ENCODE measurements around the gene SLC38A2.
"Not testable (repeated sequence)": the region's sequence is repeated elsewhere in the genome, so short reads cannot be mapped to it uniquely, and the experiment has no call there.

Gene SLC38A2

GRCh38 chr12:46399461-46400248, 27.1 kb upstream of the SLC38A2 start:
- CTCF ChIA-PET, result interaction anchor here (0.7 kb wide), 1 partner anchor 244 kb away, joined by 3 read pairs; no protein-coding TSS in a partner anchor
- TF ChIP-seq, protein P1, sequence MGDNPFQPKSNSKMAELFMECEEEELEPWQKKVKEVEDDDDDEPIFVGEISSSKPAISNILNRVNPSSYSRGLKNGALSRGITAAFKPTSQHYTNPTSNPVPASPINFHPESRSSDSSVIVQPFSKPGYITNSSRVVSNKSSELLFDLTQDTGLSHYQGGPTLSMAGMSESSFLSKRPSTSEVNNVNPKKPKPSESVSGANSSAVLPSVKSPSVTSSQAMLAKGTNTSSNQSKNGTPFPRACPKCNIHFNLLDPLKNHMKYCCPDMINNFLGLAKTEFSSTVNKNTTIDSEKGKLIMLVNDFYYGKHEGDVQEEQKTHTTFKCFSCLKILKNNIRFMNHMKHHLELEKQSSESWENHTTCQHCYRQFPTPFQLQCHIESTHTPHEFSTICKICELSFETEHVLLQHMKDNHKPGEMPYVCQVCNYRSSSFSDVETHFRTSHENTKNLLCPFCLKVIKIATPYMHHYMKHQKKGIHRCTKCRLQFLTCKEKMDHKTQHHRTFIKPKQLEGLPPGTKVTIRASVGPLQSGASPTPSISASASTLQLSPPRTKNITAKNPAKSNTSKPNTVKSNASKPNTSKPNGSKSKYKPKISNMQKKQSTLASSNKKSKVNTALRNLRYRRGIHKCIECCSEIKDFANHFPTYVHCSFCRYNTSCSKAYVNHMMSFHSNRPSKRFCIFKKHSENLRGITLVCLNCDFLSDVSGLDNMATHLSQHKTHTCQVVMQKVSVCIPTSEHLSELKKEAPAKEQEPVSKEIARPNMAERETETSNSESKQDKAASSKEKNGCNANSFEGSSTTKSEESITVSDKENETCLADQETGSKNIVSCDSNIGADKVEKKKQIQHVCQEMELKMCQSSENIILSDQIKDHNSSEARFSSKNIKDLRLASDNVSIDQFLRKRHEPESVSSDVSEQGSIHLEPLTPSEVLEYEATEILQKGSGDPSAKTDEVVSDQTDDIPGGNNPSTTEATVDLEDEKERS (tag by site-specific recombination; IDR thresholded peaks at IDR 0.05), result peak; percentile 80; the same call in 1 of the 2 replicates
- TF ChIP-seq, protein P2, sequence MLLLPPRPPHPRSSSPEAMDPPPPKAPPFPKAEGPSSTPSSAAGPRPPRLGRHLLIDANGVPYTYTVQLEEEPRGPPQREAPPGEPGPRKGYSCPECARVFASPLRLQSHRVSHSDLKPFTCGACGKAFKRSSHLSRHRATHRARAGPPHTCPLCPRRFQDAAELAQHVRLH (tag by site-specific recombination; IDR thresholded peaks at IDR 0.05), result 0 out of 2 replicates have a peak, but pooled peaks have one; percentile 54
- TF ChIP-seq ZNF146 (tag by site-specific recombination; IDR thresholded peaks at IDR 0.05), result peak; percentile 91
- TF ChIP-seq SCRT2 (tag by site-specific recombination; IDR thresholded peaks at IDR 0.05), result peak; percentile 35; the same call in 1 of the 2 replicates
- H3K4me3 ChIP-seq (ENCODE audit: low read depth, low read length); H3K9me3 ChIP-seq (ENCODE audit: control insufficient read depth, insufficient read depth, low read depth, low read length); H3K27ac ChIP-seq (ENCODE audit: extremely low read depth, low read depth, low read length); H3K36me3 ChIP-seq (ENCODE audit: control insufficient read depth in 2 of 2, insufficient read depth in 1 of 2, low read length in 2 of 2); POLR2A ChIA-PET: not testable (repeated sequence)
- H3K4me1 ChIP-seq (ENCODE audit: control insufficient read depth, insufficient read depth, low read length), result peaks cover 15% of the 10 kb centered on the region

DNA sequence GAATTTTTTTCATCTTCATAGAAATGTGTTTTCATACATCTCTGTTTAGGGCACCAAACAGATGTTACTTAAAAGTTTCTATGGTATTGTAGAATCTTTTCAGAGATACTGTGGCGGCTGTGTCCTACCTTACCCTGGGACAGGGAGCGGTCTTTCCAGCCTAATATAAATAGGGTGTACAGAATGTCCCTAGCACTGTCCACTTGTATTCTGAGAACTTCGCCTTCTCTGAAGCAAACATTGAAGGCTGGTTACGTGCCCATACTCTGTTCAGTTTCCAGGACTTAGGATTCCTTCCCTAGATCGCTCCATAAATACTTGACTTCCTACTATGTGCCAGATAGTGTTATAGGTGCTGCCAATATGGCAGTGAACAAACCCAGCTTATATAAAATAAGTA, 24.3 kb upstream of the SLC38A2 start:
- H3K4me3 ChIP-seq (ENCODE audit: low read depth, low read length), result no peak overlapping the region
- ChIA-PET CTCF (interaction anchor here (0.6 kb wide), 1 partner anchor 103 kb away, joined by 3 read pairs; no protein-coding TSS in a partner anchor), POLR2A (no interaction called here)
- H3K9me3 ChIP-seq (ENCODE audit: control insufficient read depth, insufficient read depth, low read depth, low read length), result no peaks in the 10 kb centered on the region
- H3K27ac ChIP-seq (ENCODE audit: extremely low read depth, low read depth, low read length), result no peak overlapping the region
- no peaks in the 10 kb centered on the region for H3K36me3 ChIP-seq (ENCODE audit: control insufficient read depth in 2 of 2, insufficient read depth in 1 of 2, low read length in 2 of 2)
- peaks cover 4% of the 10 kb centered on the region; the same call in 1 of the 2 replicates for H3K4me1 ChIP-seq (ENCODE audit: control insufficient read depth, insufficient read depth, low read length)
- TF ChIP-seq ZSCAN5A (tag by site-specific recombination; IDR thresholded peaks at IDR 0.05) (no peak), BCL11B (tag by site-specific recombination; IDR thresholded peaks at IDR 0.05; ENCODE audit: low read depth) (no peak), ZNF529 (tag by site-specific recombination; IDR thresholded peaks at IDR 0.05; ENCODE audit: insufficient replicate concordance) (no peak), ZNF549 (tag by site-specific recombination; IDR thresholded peaks at IDR 0.05) (no peak), ZNF223 (tag by site-specific recombination; IDR thresholded peaks at IDR 0.05) (no peak), ZBTB1 (tag by site-specific recombination; IDR thresholded peaks at IDR 0.05) (no peak), ZNF350 (tag by site-specific recombination; IDR thresholded peaks at IDR 0.05) (no peak), ZNF670 (tag by site-specific recombination; IDR thresholded peaks at IDR 0.05; ENCODE audit: low read depth) (no peak), FEZF1 (tag by site-specific recombination; IDR thresholded peaks at IDR 0.05) (no peak), ZNF146 (tag by site-specific recombination; IDR thresholded peaks at IDR 0.05) (no peak), ZNF776 (tag by site-specific recombination; IDR thresholded peaks at IDR 0.05; ENCODE audit: borderline replicate concordance) (no peak), ZBTB44 (tag by site-specific recombination; IDR thresholded peaks at IDR 0.05) (no peak), IKZF3 (tag by site-specific recombination; IDR thresholded peaks at IDR 0.05) (no peak), ZNF274 (IDR thresholded peaks at IDR 0.05; ENCODE audit: low read length) (no peak), ZNF274 (tag by site-specific recombination; IDR thresholded peaks at IDR 0.05; ENCODE audit: borderline replicate concordance) (no peak), TCF7L2 (IDR thresholded peaks at IDR 0.05; ENCODE audit: borderline replicate concordance, low read depth, low read length) (no peak)
- TF ChIP-seq, protein P3, sequence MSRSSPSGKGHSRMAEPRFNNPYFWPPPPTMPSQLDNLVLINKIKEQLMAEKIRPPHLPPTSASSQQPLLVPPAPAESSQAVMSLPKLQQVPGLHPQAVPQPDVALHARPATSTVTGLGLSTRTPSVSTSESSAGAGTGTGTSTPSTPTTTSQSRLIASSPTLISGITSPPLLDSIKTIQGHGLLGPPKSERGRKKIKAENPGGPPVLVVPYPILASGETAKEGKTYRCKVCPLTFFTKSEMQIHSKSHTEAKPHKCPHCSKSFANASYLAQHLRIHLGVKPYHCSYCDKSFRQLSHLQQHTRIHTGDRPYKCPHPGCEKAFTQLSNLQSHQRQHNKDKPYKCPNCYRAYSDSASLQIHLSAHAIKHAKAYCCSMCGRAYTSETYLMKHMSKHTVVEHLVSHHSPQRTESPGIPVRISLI (tag by site-specific recombination; IDR thresholded peaks at IDR 0.05), result no peak
